Endothelial cell of umbilical vein (primary cell): ENCODE data around the gene ACBD6.

ENCODE experiments used
- CTCF ChIP-seq, 2 donors: IDR thresholded peaks; 1 replicate in 1 of 2; 2 replicates in 1 of 2; pipeline ENCODE4 v1.5.1; 2011; ENCODE audit warnings: low read length in 2 of 2, mild to moderate bottlenecking in 2 of 2, moderate library complexity in 2 of 2, control low read depth in 1 of 2, inconsistent platforms in 1 of 2, low read depth in 1 of 2; ENCODE audit not compliant: insufficient read depth in 1 of 2; ENCODE audit errors: extremely low read depth in 1 of 2
- EZH2 ChIP-seq: IDR thresholded peaks from 2 replicates; pipeline ENCODE4 v1.6.1; 2012; ENCODE audit warnings: borderline replicate concordance, low read depth, mild to moderate bottlenecking, moderate library complexity, low read length, inconsistent platforms; ENCODE audit not compliant: severe bottlenecking
- GATA2 ChIP-seq: IDR thresholded peaks from 2 replicates; pipeline ENCODE4 v1.7.0; 2011; ENCODE audit warnings: low read depth, mild to moderate bottlenecking, moderate library complexity, mixed read lengths, low read length; ENCODE audit not compliant: insufficient read length, insufficient read depth
- MAX ChIP-seq: IDR thresholded peaks from 2 replicates; pipeline ENCODE4 v1.6.1; 2011; ENCODE audit not compliant: insufficient read depth, insufficient read length
- POLR2A ChIP-seq: IDR thresholded peaks from 2 replicates; pipeline ENCODE4 v1.6.1; 2012; ENCODE audit warnings: low read depth, mild to moderate bottlenecking, control low read depth, low read length
- POLR2AphosphoS5 ChIP-seq: IDR thresholded peaks from 2 replicates; pipeline ENCODE4 v1.6.1; 2012; ENCODE audit warnings: low read depth, mild to moderate bottlenecking, control low read depth, low read length, moderate library complexity; ENCODE audit not compliant: insufficient read depth

- TF ChIP-seq CTCF (IDR thresholded peaks at IDR 0.05; ENCODE audit: extremely low read depth in 1 of 2, insufficient read depth in 1 of 2, low read depth in 1 of 2, low read length in 2 of 2) (no peak), POLR2A (no peak), MAX (no peak), EZH2 (no peak), POLR2AphosphoS5 (no peak), GATA2 (no peak)
Measured at GRCh38 chr1:180451504-180451903, 50.9 kb downstream of the ACBD6 start.
